NB4 (cell line): ENCODE measurements around the gene RIPK3.
"Not testable (repeated sequence)": the region's sequence is repeated elsewhere in the genome, so short reads cannot be mapped to it uniquely, and the experiment has no call there.

Source experiments
- DNase-seq: peaks from one replicate; pipeline ENCODE4 v3.0.0; 2010; ENCODE audit warnings: low read depth
- H3K4me3 ChIP-seq: one replicate; pipeline ENCODE4 v1.5.1; 2011; ENCODE audit warnings: mild to moderate bottlenecking, low read depth, low read length, moderate library complexity
- CTCF ChIP-seq: IDR thresholded peaks from one replicate; pipeline ENCODE4 v1.5.1; 2012; ENCODE audit warnings: low read depth, low read length
- MAX ChIP-seq: IDR thresholded peaks from 2 replicates; pipeline ENCODE4 v1.6.1; 2011; ENCODE audit warnings: low read depth, low read length
- MYC ChIP-seq: IDR thresholded peaks from 2 replicates; pipeline ENCODE4 v1.6.1; 2011; ENCODE audit warnings: low read depth, low read length
- POLR2A ChIP-seq: IDR thresholded peaks from 2 replicates; pipeline ENCODE4 v1.6.1; 2011; ENCODE audit warnings: mild to moderate bottlenecking; ENCODE audit not compliant: insufficient read length; ENCODE audit errors: extremely low read depth

The RIPK3 gene

GRCh38 chr14:24362241-24362960 lies 22.6 kb upstream of the RIPK3 start:
- TF ChIP-seq MAX (no peak), POLR2A (no peak), CTCF (no peak), MYC (no peak)
- no peak for DNase-seq
- H3K4me3 ChIP-seq, result no peak overlapping the region

GRCh38 chr14:24361326-24361725 lies 21.5 kb upstream of the RIPK3 start:
- no peak for DNase-seq
- H3K4me3 ChIP-seq, result no peak overlapping the region
- TF ChIP-seq CTCF, result no peak
- no peak for TF ChIP-seq MYC
- TF ChIP-seq MAX, result no peak
- no peak for TF ChIP-seq POLR2A

- H3K4me3 ChIP-seq, result no peak overlapping the region
- TF ChIP-seq POLR2A (no peak), MYC (no peak), CTCF (no peak), MAX (no peak)
- no peak for DNase-seq
These were observed 20.5 kb upstream of the RIPK3 start for GRCh38 chr14:24360281-24360680.

GRCh38 chr14:24356208-24356607 lies 16.4 kb upstream of the RIPK3 start:
- DNase-seq, result no peak
- TF ChIP-seq MYC, result no peak
- TF ChIP-seq CTCF, result no peak
- TF ChIP-seq POLR2A, result no peak
- TF ChIP-seq MAX, result no peak
- H3K4me3 ChIP-seq, result no peak overlapping the region

GRCh38 chr14:24355009-24355408 lies 15.2 kb upstream of the RIPK3 start:
- H3K4me3 ChIP-seq, result no peak overlapping the region
- TF ChIP-seq POLR2A (no peak), CTCF (no peak), MAX (no peak), MYC (no peak)
- no peak for DNase-seq

GRCh38 chr14:24354482-24354825 lies 14.7 kb upstream of the RIPK3 start:
- DNase-seq, H3K4me3 ChIP-seq: not testable (repeated sequence)
